GM11168 (cell line): ENCODE data around the gene MLEC.
"Not testable (repeated sequence)": the region's sequence is repeated elsewhere in the genome, so short reads cannot be mapped to it uniquely, and the experiment has no call there.

Experiments
- in situ Hi-C: fragments of 300-500 bp; cut with MboI; formaldehyde crosslinking; loops from one replicate; pipeline ENCODE4 v1.12.0; 2022; ENCODE audit warnings: low sequenced_read_pairs; ENCODE audit not compliant: unreplicated experiment

Gene MLEC

GRCh38 chr12:120718055-120718454 lies 31.1 kb downstream of the MLEC start:
- in situ Hi-C loops, result no loop called here

GRCh38 chr12:120719072-120719471 lies 32.1 kb downstream of the MLEC start:
- in situ Hi-C loops, result no loop called here

- in situ Hi-C loops, result no loop called here
These were observed 32.7 kb downstream of the MLEC start for GRCh38 chr12:120719496-120720233.

GRCh38 chr12:120720234-120720986 lies 33.5 kb downstream of the MLEC start:
- in situ Hi-C loops, result no loop called here

- in situ Hi-C loops, result no loop called here
These were observed 34.2 kb downstream of the MLEC start for GRCh38 chr12:120720987-120721801.

- in situ Hi-C loops, result no loop called here
These were observed 34.9 kb downstream of the MLEC start for GRCh38 chr12:120721866-120722265.

GRCh38 chr12:120722784-120723183 lies 35.8 kb downstream of the MLEC start:
- in situ Hi-C loops, result no loop called here

GRCh38 chr12:120724720-120725119 lies 37.8 kb downstream of the MLEC start:
- in situ Hi-C loops, result no loop called here

GRCh38 chr12:120725151-120725658 lies 38.3 kb downstream of the MLEC start:
- in situ Hi-C loops, result no loop called here

GRCh38 chr12:120725659-120726509 lies 38.9 kb downstream of the MLEC start, which contains the start of gene ACADS:
TSS of gene ACADS (plus strand) at chr12:120725826. CDS start at chr12:120725886, 60 bp downstream.
- in situ Hi-C loops, result no loop called here

GRCh38 chr12:120726510-120726793 lies 39.5 kb downstream of the MLEC start:
- in situ Hi-C loops, result no loop called here

GRCh38 chr12:120726961-120727360 lies 40.0 kb downstream of the MLEC start:
- in situ Hi-C loops, result no loop called here

GRCh38 chr12:120732198-120732597 lies 45.2 kb downstream of the MLEC start:
- in situ Hi-C loops, result not testable (repeated sequence)

- in situ Hi-C loops, result no loop called here
These were observed 46.6 kb downstream of the MLEC start for GRCh38 chr12:120733574-120733973.

- in situ Hi-C loops, result no loop called here
These were observed 47.3 kb downstream of the MLEC start for GRCh38 chr12:120734210-120734609.

GRCh38 chr12:120735181-120735580 lies 48.2 kb downstream of the MLEC start:
- in situ Hi-C loops, result no loop called here

GRCh38 chr12:120736404-120737331 lies 49.7 kb downstream of the MLEC start:
- in situ Hi-C loops, result no loop called here

- in situ Hi-C loops, result no loop called here
These were observed 50.8 kb downstream of the MLEC start for GRCh38 chr12:120737557-120738251.
